Measurements from ENCODE around the gene TSC2.
"Not testable (repeated sequence)": the region's sequence is repeated elsewhere in the genome, so short reads cannot be mapped to it uniquely, and the experiment has no call there.

The TSC2 gene

DNA sequence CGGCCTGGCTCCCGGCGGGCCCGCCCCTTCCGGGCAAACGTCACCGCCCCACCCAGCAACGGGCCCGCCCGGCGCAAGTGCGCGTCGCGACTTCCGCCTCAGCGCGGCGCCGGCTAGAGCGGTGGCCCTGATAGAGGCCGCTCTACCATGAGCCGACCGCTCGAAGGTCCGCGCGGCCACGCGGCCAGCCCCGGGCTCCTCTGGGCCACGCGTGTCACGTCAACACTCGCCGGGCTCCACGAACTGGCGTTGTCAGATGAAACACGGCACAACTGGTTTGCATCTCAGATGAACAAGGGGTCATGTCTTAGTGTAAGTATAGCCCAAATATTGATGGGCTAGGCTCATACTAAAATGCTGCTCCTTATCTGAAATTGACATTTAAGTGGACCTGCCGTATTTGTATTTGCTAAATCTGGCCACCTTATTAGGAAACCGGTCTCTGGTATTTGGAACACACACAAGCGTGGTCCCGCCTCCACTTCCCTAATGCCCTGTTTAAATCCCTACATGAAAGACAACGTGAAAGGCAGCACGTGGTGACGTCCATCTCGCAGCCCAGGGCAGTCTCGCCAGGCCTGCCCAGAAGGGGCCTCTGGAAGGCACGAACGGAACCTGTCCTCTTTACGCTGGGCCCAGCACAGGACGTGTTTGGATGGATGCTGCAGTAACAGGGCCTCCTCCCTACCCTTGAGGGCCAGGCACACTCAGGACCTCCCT, 37.8 kb upstream of the TSC2 start, which contains the start of gene ZNF598:
Gene ZNF598, minus strand, starts transcription at position 31 of the 720 bp plus-strand sequence.
- peak; percentile 70 for DNase-seq (ENCODE audit: low read depth)

DNA sequence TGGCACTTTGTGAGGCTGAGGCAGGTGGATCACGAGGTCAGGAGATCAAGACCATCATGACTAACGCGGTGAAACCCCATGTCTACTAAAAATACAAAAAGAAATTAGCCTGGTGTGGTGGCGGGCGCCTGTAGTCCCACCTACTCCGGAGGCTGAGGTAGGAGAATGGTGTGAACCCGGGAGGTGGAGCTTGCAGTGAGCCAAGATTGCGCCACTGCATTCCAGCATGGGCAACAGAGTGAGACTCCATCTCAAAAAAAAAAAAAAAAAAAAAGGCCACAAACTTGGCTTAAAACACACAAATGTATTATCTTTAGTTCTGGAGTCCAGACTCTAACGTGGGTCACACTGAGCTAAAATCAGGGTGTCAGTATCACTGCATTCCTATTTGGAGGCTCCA, 36.1 kb upstream of the TSC2 start:
- DNase-seq (ENCODE audit: low read depth): not testable (repeated sequence)

- no peak for DNase-seq (ENCODE audit: low read depth)
These were observed 34.3 kb upstream of the TSC2 start for GRCh38 chr16:2013527-2013926.

- DNase-seq (ENCODE audit: low read depth): no peak
These were observed 32.5 kb upstream of the TSC2 start for GRCh38 chr16:2015117-2015946.

- DNase-seq (ENCODE audit: low read depth): no peak
These were observed 31.9 kb upstream of the TSC2 start for GRCh38 chr16:2015947-2016208.

GRCh38 chr16:2016407-2016922, 31.3 kb upstream of the TSC2 start:
- no peak for DNase-seq (ENCODE audit: low read depth)

DNA sequence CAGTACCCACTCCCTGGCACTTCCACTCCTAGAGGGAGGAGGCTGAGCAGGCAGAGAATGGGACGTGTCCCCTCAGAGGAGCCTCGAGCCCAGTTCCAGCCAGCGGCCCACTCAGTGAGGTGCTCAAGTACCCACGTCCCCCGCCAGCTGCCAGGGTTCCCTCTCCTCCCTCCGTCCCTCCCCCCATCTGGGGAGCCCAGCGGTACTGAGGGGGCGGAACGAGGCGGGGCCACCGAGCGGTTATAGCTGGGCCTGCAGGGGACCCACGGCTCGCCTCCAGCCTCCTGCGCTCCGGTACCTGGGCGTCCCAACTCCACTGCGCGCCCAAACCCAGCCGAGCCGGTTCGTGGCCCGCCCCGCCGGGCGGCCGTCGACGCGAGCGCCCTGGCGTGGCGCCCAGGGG, 28.3 kb upstream of the TSC2 start, which contains the start of gene NPW:
Gene NPW, plus strand, starts transcription at position 268 of the 403 bp plus-strand sequence.
- no peak for DNase-seq (ENCODE audit: low read depth)

- no peak for DNase-seq (ENCODE audit: low read depth)
These were observed 27.6 kb upstream of the TSC2 start for GRCh38 chr16:2019921-2020831.

DNA sequence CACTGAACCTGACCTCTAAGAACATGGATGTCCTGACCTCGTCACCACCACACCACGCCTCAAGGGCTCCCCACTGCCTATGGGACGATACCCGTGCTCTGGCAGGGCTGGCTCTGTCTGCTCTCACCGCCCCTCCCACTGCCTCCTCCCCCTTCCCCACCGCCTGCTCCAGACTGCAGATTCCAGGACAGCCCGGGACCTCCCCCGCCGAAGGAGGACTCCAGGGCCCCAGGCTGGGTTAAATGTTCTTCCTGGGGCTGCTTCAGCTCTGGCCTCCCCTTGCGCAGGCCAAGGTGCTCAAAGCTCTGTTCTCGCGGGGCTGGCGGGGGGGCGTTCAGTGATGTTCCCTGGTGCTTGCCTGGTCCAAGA, 25.1 kb upstream of the TSC2 start:
- no peak for DNase-seq (ENCODE audit: low read depth)

GRCh38 chr16:2023092-2024031, 24.4 kb upstream of the TSC2 start:
- DNase-seq (ENCODE audit: low read depth): peak; percentile 92

DNA sequence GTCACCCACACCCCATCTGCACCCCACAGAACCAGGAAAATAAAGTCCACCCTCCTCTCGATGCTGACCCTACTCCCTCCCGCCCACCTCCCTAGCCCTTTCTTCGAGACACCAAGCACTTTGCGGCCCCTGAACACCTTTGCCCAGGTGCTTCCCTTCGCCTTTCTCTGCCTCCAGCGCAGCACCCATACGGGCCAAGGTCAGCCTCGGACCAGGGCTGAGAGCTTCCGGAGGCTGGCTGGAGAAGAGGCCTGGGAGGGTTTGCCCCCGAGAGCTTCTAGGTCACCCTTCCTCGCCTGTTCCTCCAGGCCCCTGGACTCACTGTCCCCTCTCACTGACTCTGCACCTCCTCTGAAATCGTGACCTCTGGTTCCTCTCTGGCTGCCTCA, 23.8 kb upstream of the TSC2 start:
- DNase-seq (ENCODE audit: low read depth): no peak

GRCh38 chr16:2025251-2025650, 22.5 kb upstream of the TSC2 start:
- DNase-seq (ENCODE audit: low read depth): no peak

DNA sequence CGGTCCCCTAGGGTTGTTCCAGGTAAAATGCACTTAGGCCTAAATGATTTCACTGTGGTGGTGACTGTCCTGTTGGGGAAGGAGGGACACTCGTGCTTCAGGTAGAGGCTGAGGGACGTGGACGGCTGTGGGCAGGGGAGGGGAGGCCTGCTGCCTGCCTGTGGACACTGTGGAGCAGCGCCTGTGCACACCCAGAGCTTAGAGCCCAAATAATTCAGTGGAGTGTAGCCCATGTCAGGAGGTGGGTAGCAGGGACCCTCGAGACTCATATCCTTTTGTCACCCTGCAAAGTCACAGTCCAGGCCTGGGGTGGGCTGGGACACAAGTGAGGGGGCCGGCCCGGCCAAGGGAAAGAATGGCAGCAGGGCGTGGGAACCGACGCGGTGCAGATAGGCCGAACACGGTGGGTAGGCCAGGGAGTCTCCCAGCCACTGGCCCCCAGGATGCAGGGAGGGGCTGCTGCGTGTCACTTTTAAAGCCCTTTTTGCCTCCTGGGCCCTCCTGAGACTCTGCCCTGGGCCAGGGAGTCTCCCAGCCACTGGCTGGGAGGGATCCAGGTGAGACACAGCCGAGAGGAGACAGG, 21.8 kb upstream of the TSC2 start:
- no peak for DNase-seq (ENCODE audit: low read depth)

- no peak for DNase-seq (ENCODE audit: low read depth)
These were observed 21.2 kb upstream of the TSC2 start, which contains the start of gene NHERF2 for GRCh38 chr16:2026461-2027023. Gene NHERF2, plus strand, starts transcription at chr16:2026902. Its CDS starts 104 bp downstream, at chr16:2027006.

- DNase-seq (ENCODE audit: low read depth): no peak
These were observed 20.5 kb upstream of the TSC2 start for GRCh38 chr16:2027024-2028010.

- DNase-seq (ENCODE audit: low read depth): no peak
These were observed 19.6 kb upstream of the TSC2 start for GRCh38 chr16:2028146-2028545.

DNA sequence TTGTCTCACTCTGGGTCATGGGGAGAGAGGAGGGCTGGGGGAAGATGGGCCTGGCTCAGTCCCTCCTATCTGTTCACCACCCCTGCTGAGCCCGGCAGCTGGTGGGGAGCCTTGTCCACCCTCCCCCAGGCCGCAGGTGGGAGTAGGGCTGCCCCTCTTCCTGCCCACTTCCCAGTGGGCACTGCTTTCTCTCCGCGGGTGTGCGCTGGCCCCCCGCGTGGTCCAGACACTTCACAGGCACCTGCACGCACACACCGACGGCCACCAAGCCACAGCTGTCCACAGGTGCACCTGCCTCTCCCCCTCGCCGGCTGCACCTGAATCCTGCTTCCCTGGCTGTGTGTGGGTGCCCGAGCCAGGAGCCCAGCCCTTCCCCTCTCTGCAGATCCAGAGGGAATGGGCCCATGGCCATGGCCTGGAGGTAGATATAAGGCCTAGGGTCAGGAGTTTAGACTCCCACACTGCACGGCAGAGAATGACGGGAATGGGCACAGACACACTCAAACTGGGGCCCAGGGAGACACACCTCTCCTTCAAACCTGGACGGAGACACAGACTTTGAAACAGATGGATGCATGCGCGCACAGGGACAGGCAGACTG, 19.1 kb upstream of the TSC2 start:
- no peak for DNase-seq (ENCODE audit: low read depth)

GRCh38 chr16:2029350-2029749, 18.4 kb upstream of the TSC2 start:
- DNase-seq (ENCODE audit: low read depth): no peak

DNA sequence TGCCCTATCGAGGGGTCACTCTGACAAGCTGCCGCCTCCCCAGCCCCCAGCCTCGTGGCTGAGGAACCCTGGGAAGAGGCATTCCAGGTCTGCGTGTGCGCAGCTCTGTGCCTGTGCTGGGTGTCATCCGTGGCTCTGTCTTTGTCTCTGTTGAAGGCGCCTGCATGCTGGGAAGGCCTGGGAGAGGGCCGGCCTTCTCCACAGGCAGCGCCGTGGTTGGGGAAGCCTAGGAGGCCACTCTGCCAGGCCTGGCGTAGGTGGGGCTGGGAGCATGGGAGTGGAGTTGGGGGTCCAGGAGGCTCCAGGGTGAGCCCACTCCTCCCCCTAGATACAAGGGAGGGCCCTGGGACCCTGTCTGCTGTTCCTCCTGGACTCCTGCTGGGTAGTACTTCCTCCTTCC, 17.7 kb upstream of the TSC2 start:
- no peak for DNase-seq (ENCODE audit: low read depth)

Data from stimulated activated CD4-positive, alpha-beta T cell treated with anti-CD3 and anti-CD28 coated beads, Interleukin-2, amount 100 ng/mL, for 4 hours (primary cell).